LNCAP (cell line): ENCODE results near the gene HOXA6.

Experiments used
- TF ChIP-seq, protein P1 (sequence below): fragments of 450-650 bp; IDR thresholded peaks from 2 replicates; pipeline ENCODE4 v1.5.1; 2017; ENCODE audit warnings: mild to moderate bottlenecking

Gene HOXA6

GRCh38 chr7:27168265-27168947 is 20.8 kb upstream of the HOXA6 start:
- TF ChIP-seq, protein P1, sequence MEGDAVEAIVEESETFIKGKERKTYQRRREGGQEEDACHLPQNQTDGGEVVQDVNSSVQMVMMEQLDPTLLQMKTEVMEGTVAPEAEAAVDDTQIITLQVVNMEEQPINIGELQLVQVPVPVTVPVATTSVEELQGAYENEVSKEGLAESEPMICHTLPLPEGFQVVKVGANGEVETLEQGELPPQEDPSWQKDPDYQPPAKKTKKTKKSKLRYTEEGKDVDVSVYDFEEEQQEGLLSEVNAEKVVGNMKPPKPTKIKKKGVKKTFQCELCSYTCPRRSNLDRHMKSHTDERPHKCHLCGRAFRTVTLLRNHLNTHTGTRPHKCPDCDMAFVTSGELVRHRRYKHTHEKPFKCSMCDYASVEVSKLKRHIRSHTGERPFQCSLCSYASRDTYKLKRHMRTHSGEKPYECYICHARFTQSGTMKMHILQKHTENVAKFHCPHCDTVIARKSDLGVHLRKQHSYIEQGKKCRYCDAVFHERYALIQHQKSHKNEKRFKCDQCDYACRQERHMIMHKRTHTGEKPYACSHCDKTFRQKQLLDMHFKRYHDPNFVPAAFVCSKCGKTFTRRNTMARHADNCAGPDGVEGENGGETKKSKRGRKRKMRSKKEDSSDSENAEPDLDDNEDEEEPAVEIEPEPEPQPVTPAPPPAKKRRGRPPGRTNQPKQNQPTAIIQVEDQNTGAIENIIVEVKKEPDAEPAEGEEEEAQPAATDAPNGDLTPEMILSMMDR, result no peak

DNA sequence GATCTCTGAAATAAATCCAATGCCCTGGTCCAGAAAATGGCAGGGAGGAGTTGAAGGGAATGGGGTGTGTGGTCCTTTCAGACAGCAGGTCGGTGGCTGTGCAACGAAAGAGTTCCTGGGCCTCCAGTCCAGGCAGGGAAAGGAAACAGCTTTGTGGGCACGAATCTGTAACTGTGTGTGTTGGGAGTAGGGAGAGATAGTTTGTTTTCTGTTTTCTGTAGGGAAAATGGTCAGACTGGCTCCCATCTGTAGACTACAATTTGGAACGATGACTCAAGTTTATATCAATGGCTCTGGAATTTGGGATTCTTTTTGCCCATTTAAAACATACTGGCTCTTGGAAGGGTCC is 20.3 kb upstream of the HOXA6 start:
- TF ChIP-seq, protein P1, result no peak

DNA sequence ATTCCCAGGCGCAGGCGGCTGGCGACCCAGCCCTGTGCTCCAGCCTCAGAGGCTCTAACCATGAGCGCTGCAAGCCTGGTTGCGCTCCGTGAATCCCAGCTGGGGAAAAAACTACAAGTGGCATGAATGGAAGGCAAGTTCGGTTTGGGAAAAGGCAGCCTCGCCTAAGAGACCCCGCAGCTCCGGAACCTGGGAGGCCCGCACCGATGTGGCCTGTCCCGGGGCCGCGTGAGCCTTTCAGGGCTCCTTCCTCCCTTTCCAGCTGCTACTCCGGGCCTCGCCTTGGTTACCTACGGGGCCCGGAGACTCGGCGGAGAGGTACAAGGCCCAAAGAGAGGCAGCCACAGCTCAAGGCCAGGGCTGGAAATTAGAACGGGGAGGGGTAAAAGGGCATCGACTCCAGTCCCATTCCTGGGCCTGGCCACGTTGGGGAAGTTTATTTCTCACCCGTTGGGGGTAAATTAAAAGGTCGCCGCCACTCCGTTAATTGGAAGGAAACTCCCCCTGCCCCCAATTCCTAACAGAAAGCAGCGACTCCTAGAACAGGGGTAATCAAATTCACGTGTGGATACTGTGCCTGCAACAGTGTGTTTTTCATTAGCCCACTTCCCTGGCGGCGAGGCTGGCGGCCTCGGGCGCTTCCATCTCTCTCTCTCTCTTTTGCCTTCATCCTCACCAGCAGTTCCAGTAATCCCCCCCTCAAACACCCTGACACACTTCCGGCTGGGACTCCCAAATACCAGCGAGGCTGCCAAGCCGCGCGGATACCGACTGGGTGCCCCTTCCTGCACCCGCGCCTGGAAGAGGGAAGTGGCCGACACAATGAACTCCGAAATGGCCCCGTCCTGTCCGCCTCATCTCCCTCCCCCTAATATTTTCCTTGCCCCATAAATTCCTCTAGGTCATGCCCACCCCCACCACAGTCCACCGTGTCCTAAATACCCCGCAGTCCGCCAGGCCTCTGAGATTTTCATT is 19.2 kb upstream of the HOXA6 start:
- TF ChIP-seq, protein P1, result no peak

DNA sequence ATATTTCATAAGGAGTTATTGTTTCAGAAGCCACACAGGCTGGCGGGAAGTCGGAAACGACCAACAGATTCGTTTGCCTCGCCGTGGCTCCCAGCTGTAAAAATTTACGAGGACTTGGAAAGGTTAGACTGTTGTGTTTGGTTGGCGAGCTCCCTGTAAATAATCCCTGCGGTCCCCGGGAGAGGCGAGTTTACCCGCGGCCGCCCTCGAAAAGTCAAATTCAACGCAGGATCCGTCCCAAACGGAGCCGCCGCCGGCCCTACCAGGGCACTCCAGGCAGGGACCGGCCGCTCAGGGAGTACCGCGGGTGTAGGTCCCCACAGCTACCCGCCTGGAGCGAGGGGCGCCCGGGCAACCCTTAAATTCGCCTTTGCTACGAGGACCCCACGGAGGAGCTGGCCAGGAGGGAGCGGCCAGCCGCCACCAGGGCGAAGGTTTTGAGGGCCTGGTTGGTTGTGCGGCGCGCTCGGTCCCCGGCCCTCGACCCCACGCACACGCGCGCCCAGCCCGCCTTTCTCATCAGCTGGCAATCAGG is 18.5 kb upstream of the HOXA6 start:
- TF ChIP-seq, protein P1, result no peak

GRCh38 chr7:27165089-27165995 is 17.8 kb upstream of the HOXA6 start, which contains the start of gene HOXA9:
TSS of gene HOXA9 (minus strand) at chr7:27165537. CDS start at chr7:27165457, 80 bp downstream.
- TF ChIP-seq, protein P1, result no peak

- TF ChIP-seq, protein P1, result no peak
Observed at GRCh38 chr7:27164367-27165088, 17.0 kb upstream of the HOXA6 start.
